Immature natural killer cell (primary cell): ENCODE data around the gene PPP3CB. TPM values are rescaled to one million over a fixed set of nuclear protein-coding genes. Genes with fewer than 3 reads are reported as not detected.

Experiments
- DNase-seq, 3 donors: peaks; one replicate each; pipeline ENCODE4 v3.0.0; 2022; ENCODE audit warnings: mixed read lengths in 1 of 3
- H3K27ac Mint-ChIP-seq, 6 donors: one replicate each; pipeline ENCODE4 v1.8.0; 2020; ENCODE audit warnings: mixed read lengths in 6 of 6, mild to moderate bottlenecking in 5 of 6, inconsistent platforms in 4 of 6, moderate library complexity in 3 of 6
- H3K27me3 Mint-ChIP-seq, 3 donors: one replicate each; pipeline ENCODE4 v1.8.0; 2020 to 2021; ENCODE audit warnings: low read depth in 3 of 3, mild to moderate bottlenecking in 3 of 3, mixed read lengths in 3 of 3, moderate library complexity in 3 of 3, inconsistent platforms in 1 of 3
- H3K36me3 Mint-ChIP-seq, 3 donors: one replicate each; pipeline ENCODE4 v1.8.0; 2020; ENCODE audit warnings: mixed read lengths in 3 of 3, inconsistent platforms in 2 of 3, mild to moderate bottlenecking in 2 of 3
- H3K4me1 Mint-ChIP-seq, 2 donors: one replicate each; pipeline ENCODE4 v1.8.0; 2020; ENCODE audit warnings: inconsistent platforms in 2 of 2, mild to moderate bottlenecking in 2 of 2, mixed read lengths in 2 of 2, moderate library complexity in 1 of 2
- H3K4me3 Mint-ChIP-seq, 5 donors: one replicate each; pipeline ENCODE4 v1.8.0; 2020; ENCODE audit warnings: mild to moderate bottlenecking in 5 of 5, mixed read lengths in 5 of 5, inconsistent platforms in 3 of 5, moderate library complexity in 3 of 5
- H3K9me3 Mint-ChIP-seq, 6 donors: one replicate each; pipeline ENCODE4 v1.8.0; 2020; ENCODE audit warnings: mild to moderate bottlenecking in 6 of 6, mixed read lengths in 6 of 6, inconsistent platforms in 4 of 6, moderate library complexity in 3 of 6
- polyA plus RNA-seq, 3 donors: library from polyadenylated mRNA; unstranded; fragments of 300-500 nt; fragmentation: Illumina TruSeq; gene quantifications; one replicate each; pipeline ENCODE4 v1.2.3, GENCODE V29; 2021

PPP3CB gene
- 1 to 10 TPM; 6.9 to 8.7 (median 8.3) TPM for polyA plus RNA-seq

- Mint-ChIP-seq H3K4me1 (peaks cover 43 to 55% of the 10 kb centered on the region in 2 donors), H3K27ac (peak within 1 kb of the TSS; percentile 82 to 98 (median 97)), H3K27me3 (peaks cover 2 to 11% (median 3%) of the 10 kb centered on the region in 3 donors), H3K9me3 (no peaks in the 10 kb centered on the region), H3K4me3 (peak within 1 kb of the TSS; percentile 94 to 99 (median 97)), H3K36me3 (peaks cover 0 to 6% (median 0%) of the 10 kb centered on the region in 3 donors)
- peak; percentile 79 to 84 (median 83) for DNase-seq
Measured at GRCh38 chr10:73495884-73496674, at the start of gene PPP3CB. TSS of gene PPP3CB (minus strand) at chr10:73496024. CDS start at chr10:73495889, 135 bp downstream.

- peaks cover 0 to 3% (median 1%) of the 10 kb centered on the region in 3 donors for H3K27me3 Mint-ChIP-seq
- H3K27ac Mint-ChIP-seq: no peak overlapping the region
- H3K4me3 Mint-ChIP-seq: no peak overlapping the region
- no peak for DNase-seq
- no peaks in the 10 kb centered on the region for H3K4me1 Mint-ChIP-seq
- no peaks in the 10 kb centered on the region for H3K9me3 Mint-ChIP-seq
- H3K36me3 Mint-ChIP-seq: peaks cover 0 to 4% (median 4%) of the 10 kb centered on the region in 3 donors
Measured at GRCh38 chr10:73545357-73545756, 49.5 kb upstream of the PPP3CB start.

- Mint-ChIP-seq H3K27ac (no peak overlapping the region), H3K27me3 (no peaks in the 10 kb centered on the region), H3K36me3 (peaks cover 4 to 13% (median 10%) of the 10 kb centered on the region in 3 donors), H3K4me3 (no peak overlapping the region), H3K4me1 (peaks cover 3 to 10% of the 10 kb centered on the region in 2 donors), H3K9me3 (no peaks in the 10 kb centered on the region)
- DNase-seq: no peak
Measured at GRCh38 chr10:73537709-73538108, 41.9 kb upstream of the PPP3CB start.

GRCh38 chr10:73537288-73537687, 41.5 kb upstream of the PPP3CB start:
- DNase-seq: no peak
- Mint-ChIP-seq H3K4me1 (peaks cover 3 to 10% of the 10 kb centered on the region in 2 donors), H3K27me3 (no peaks in the 10 kb centered on the region), H3K4me3 (no peak overlapping the region), H3K9me3 (no peaks in the 10 kb centered on the region), H3K36me3 (peaks cover 4 to 13% (median 10%) of the 10 kb centered on the region in 3 donors), H3K27ac (no peak overlapping the region)

- Mint-ChIP-seq H3K27ac (no peak overlapping the region), H3K9me3 (no peaks in the 10 kb centered on the region), H3K27me3 (no peaks in the 10 kb centered on the region), H3K4me1 (peaks cover 3 to 10% of the 10 kb centered on the region in 2 donors), H3K36me3 (peaks cover 0 to 10% (median 9%) of the 10 kb centered on the region in 3 donors), H3K4me3 (no peak overlapping the region)
- no peak for DNase-seq
Measured at GRCh38 chr10:73534857-73535256, 39.0 kb upstream of the PPP3CB start.

- Mint-ChIP-seq H3K4me3 (no peak overlapping the region), H3K9me3 (no peaks in the 10 kb centered on the region), H3K36me3 (peaks cover 0 to 5% (median 0%) of the 10 kb centered on the region in 3 donors), H3K4me1 (no peaks in the 10 kb centered on the region), H3K27me3 (no peaks in the 10 kb centered on the region), H3K27ac (no peak overlapping the region)
- DNase-seq: peak; percentile 62 to 73 (median 66)
Measured at GRCh38 chr10:73529089-73529832, 33.4 kb upstream of the PPP3CB start.

- H3K4me1 Mint-ChIP-seq: no peaks in the 10 kb centered on the region
- DNase-seq: no peak
- H3K4me3 Mint-ChIP-seq: no peak overlapping the region
- H3K36me3 Mint-ChIP-seq: peaks cover 0 to 5% (median 0%) of the 10 kb centered on the region in 3 donors
- H3K27ac Mint-ChIP-seq: no peak overlapping the region
- H3K27me3 Mint-ChIP-seq: no peaks in the 10 kb centered on the region
- H3K9me3 Mint-ChIP-seq: no peaks in the 10 kb centered on the region
Measured at GRCh38 chr10:73522263-73522662, 26.4 kb upstream of the PPP3CB start.

- no peaks in the 10 kb centered on the region for H3K4me1 Mint-ChIP-seq
- H3K9me3 Mint-ChIP-seq: no peaks in the 10 kb centered on the region
- H3K27me3 Mint-ChIP-seq: no peaks in the 10 kb centered on the region
- H3K4me3 Mint-ChIP-seq: no peak overlapping the region
- no peaks in the 10 kb centered on the region for H3K36me3 Mint-ChIP-seq
- H3K27ac Mint-ChIP-seq: no peak overlapping the region
- DNase-seq: no peak
Measured at GRCh38 chr10:73519336-73519735, 23.5 kb upstream of the PPP3CB start.

- DNase-seq: no peak
- H3K27me3 Mint-ChIP-seq: no peaks in the 10 kb centered on the region
- H3K4me3 Mint-ChIP-seq: no peak overlapping the region
- no peaks in the 10 kb centered on the region for H3K4me1 Mint-ChIP-seq
- no peaks in the 10 kb centered on the region for H3K9me3 Mint-ChIP-seq
- no peaks in the 10 kb centered on the region for H3K36me3 Mint-ChIP-seq
- H3K27ac Mint-ChIP-seq: peak overlapping the region in 1 of 6 donors; percentile 10
Measured at GRCh38 chr10:73517166-73517888, 21.5 kb upstream of the PPP3CB start.

GRCh38 chr10:73512207-73512743, 16.5 kb upstream of the PPP3CB start:
- no peaks in the 10 kb centered on the region for H3K36me3 Mint-ChIP-seq
- peaks cover 4 to 6% of the 10 kb centered on the region in 2 donors for H3K4me1 Mint-ChIP-seq
- H3K27ac Mint-ChIP-seq: no peak overlapping the region
- no peaks in the 10 kb centered on the region for H3K27me3 Mint-ChIP-seq
- no peaks in the 10 kb centered on the region for H3K9me3 Mint-ChIP-seq
- H3K4me3 Mint-ChIP-seq: no peak overlapping the region
- DNase-seq: no peak

GRCh38 chr10:73509695-73510094, 13.9 kb upstream of the PPP3CB start:
- H3K27ac Mint-ChIP-seq: peak overlapping the region in 1 of 6 donors; percentile 34
- peaks cover 4 to 6% of the 10 kb centered on the region in 2 donors for H3K4me1 Mint-ChIP-seq
- peak in 2 of 3 donors; percentile 18 to 22 for DNase-seq
- H3K4me3 Mint-ChIP-seq: no peak overlapping the region
- peaks cover 0 to 2% (median 0%) of the 10 kb centered on the region in 3 donors for H3K27me3 Mint-ChIP-seq
- H3K36me3 Mint-ChIP-seq: peaks cover 4 to 12% (median 10%) of the 10 kb centered on the region in 3 donors
- H3K9me3 Mint-ChIP-seq: no peaks in the 10 kb centered on the region

- Mint-ChIP-seq H3K4me1 (peaks cover 4 to 6% of the 10 kb centered on the region in 2 donors), H3K27me3 (peaks cover 0 to 2% (median 0%) of the 10 kb centered on the region in 3 donors), H3K36me3 (peaks cover 17 to 29% (median 26%) of the 10 kb centered on the region in 3 donors), H3K9me3 (no peaks in the 10 kb centered on the region), H3K4me3 (no peak overlapping the region), H3K27ac (no peak overlapping the region)
- DNase-seq: no peak
Measured at GRCh38 chr10:73506491-73506890, 10.7 kb upstream of the PPP3CB start.

- DNase-seq: no peak
- Mint-ChIP-seq H3K27ac (peak overlapping the region in 1 of 6 donors; percentile 73), H3K4me3 (no peak overlapping the region), H3K36me3 (peaks cover 21 to 29% (median 26%) of the 10 kb centered on the region in 3 donors), H3K27me3 (peaks cover 0 to 2% (median 0%) of the 10 kb centered on the region in 3 donors), H3K4me1 (peaks cover 4 to 6% of the 10 kb centered on the region in 2 donors), H3K9me3 (no peaks in the 10 kb centered on the region)
Measured at GRCh38 chr10:73506074-73506473, 10.2 kb upstream of the PPP3CB start.
